GM12872 (cell line): ENCODE results near the gene CDPF1.

Experiments used
- CTCF ChIP-seq: IDR thresholded peaks from 3 replicates; pipeline ENCODE4 v1.5.1; 2011; ENCODE audit warnings: low read depth, mild to moderate bottlenecking, low read length, moderate library complexity; ENCODE audit not compliant: insufficient read depth

Gene CDPF1, protein sequence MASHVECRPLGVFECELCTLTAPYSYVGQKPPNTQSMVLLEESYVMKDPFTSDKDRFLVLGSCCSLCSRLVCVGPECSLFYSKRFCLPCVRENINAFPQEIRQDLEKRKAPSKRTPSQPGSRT

DNA sequence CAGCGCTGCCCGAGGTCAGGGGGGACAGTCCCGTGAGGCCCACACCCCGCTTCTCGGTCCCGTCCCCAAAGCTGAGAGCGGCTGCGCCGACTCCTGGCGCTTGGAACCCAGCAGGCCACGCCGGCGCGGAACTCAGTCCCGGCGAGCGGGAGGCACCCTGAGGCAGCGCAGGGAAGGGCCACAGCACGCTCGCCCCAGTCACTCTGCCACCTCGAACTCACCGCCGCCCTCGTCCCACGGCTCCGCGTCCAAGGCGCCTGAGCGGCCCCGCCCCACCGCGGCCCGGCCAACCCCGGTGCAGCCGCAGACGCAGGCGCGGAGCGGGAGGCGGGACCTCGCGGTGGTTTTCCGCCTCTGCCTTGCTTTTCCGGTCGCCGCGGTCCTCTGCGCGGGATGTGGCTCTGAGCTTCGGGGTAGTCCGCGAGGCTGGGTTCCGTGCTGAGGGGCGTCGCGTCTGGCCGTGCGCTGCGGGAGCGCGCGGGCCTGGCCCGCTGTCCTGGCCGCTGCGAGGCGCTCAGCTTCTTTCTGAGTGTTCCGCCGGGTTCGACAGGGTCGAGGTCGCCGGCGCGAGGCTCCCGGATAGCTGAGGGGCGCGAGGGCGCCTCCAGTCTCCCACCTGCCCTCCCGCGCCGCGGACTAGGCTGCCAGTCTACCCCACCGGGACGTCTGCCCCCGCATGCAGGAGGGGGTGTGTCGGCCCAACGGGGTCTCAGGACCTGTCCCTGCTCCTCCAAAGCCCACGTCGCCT, at the start of gene CDPF1:
Gene CDPF1 (minus strand): TSS at position 259 of the 748 bp plus-strand sequence. CDS start 2,009 bp downstream, outside the sequence.
- 0 out of 3 replicates have a peak, but pooled peaks have one; percentile 2 for TF ChIP-seq CTCF

DNA sequence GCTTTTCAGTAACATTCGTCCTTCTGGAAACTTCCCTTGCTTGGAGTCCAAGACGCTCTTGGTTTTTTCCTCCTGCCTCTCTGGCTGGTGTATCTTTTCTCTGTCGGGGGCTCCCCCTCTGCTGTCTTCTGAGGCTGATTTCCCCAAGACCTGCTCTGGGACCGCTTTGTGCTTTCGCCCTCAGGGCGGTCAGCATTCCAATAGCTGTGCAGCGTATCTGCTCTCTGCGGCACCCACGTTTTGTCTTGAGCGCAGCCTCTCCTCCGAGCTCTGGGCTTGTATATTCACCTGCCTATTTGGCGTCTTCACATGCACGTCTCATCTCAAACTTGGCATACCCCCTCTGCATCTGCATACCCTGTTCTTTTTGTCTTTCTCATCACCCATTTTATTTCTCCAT, 49.0 kb upstream of the CDPF1 start:
- no peak for TF ChIP-seq CTCF

DNA sequence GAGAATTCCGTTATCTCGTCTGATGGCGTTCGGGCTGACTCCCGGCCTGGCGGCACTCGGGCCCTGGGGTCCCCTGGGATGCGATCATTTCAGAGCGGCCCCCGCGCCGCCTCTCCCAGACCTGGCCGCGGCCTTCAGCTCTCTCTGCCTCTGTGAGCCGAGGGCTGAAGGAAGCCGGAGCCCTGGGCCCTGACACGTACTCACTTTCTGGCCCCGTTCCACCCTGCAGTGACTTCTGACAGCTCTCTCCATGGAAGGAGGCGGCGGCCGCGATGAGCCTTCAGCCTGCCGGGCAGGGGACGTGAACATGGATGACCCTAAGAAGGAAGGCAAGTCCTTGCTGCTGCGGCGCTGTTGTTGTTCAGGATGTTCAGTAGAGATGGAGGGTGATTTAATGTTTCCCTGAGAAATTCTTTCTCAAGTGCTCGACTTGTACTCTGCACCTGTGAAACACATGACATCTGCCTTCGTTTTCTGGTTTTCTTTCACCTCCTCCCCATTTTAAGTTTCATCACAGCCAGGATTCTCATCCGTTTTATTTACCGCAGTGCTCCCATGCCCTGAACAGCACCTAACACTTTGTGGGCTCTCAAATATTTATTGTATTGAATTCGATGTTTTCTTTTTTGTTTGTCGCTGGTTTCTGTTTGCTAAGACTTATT, 47.2 kb upstream of the CDPF1 start:
- no peak for TF ChIP-seq CTCF

GRCh38 chr22:46296257-46297150, 46.4 kb upstream of the CDPF1 start, which contains the start of gene GTSE1:
GTSE1 (plus strand) TSS chr22:46296870; CDS start chr22:46297401, 531 bp downstream.
- TF ChIP-seq CTCF, result no peak

GRCh38 chr22:46295277-46295971, 45.3 kb upstream of the CDPF1 start:
- no peak for TF ChIP-seq CTCF

GRCh38 chr22:46294784-46295183, 44.7 kb upstream of the CDPF1 start:
- TF ChIP-seq CTCF, result no peak
